Adrenal gland (tissue), 12 donors: ENCODE results near the gene TBC1D22A. TPM values are rescaled to one million over a fixed set of nuclear protein-coding genes. Genes with fewer than 3 reads are reported as not detected.

ENCODE experiments used
- DNase-seq, 7 donors: peaks; one replicate each; pipeline ENCODE4 v3.0.0-alpha.2; 2019 to 2020
- H3K27ac ChIP-seq, 5 donors: fragments of 200-600 bp; sonication (generic) in 4 of 5; 1 replicate in 3 of 5; 2 replicates in 2 of 5; pipeline versions ENCODE4 v1.5.1 to v1.8.0; 2016 to 2020; ENCODE audit warnings: mild to moderate bottlenecking in 1 of 5
- H3K27me3 ChIP-seq: fragments of 200-600 bp; 2 replicates; pipeline ENCODE4 v1.8.0; 2021
- H3K36me3 ChIP-seq, 2 donors: fragments of 200-600 bp; replicated peaks in 1 of 2; 1 replicate in 1 of 2; 2 replicates in 1 of 2; pipeline versions ENCODE4 v1.5.1 to v1.8.0; 2018 to 2022
- H3K4me1 ChIP-seq, 2 donors: fragments of 200-600 bp; replicated peaks in 1 of 2; 1 replicate in 1 of 2; 2 replicates in 1 of 2; pipeline versions ENCODE4 v1.5.1 to v1.8.0; 2018 to 2021
- H3K4me3 ChIP-seq, 4 donors: fragments of 200-600 bp; sonication (generic) in 3 of 4; one replicate each; pipeline ENCODE4 v1.5.1; 2016 to 2018
- H3K9me3 ChIP-seq, 3 donors: fragments of 200-600 bp; sonication (generic) in 1 of 3; replicated peaks in 1 of 3; 1 replicate in 2 of 3; 2 replicates in 1 of 3; pipeline versions ENCODE4 v1.5.1 to v1.8.0; 2016 to 2021
- POLR2A ChIP-seq, 2 donors: fragments of 450-650 bp; IDR thresholded peaks; one replicate each; pipeline ENCODE4 v1.6.1; 2017; ENCODE audit warnings: antibody characterized with exemption in 2 of 2, mild to moderate bottlenecking in 2 of 2, moderate library complexity in 1 of 2
- WGBS, 4 donors: extraction: QIAGEN DNeasy Blood & Tissue Kit in 2 of 4; methylation state at CpG; one replicate each; pipeline versions ENCODE4 v1.1.5 to v1.1.7; 2013 to 2017; 5-methylcytosine and 5-hydroxymethylcytosine counted together
- intact Hi-C, 2 donors: fragments of 100-400 bp; cut with DNase I; formaldehyde crosslinking; loops; one replicate each; pipeline versions ENCODE4 v1.14.1 to v1.15.0; 2022 to 2023
- polyA plus RNA-seq, 3 donors: library from polyadenylated mRNA; stranded (reverse); fragments of 200-250 nt in 2 of 3; fragments of 350-450 nt in 1 of 3; fragmentation: Illumina TruSeq in 1 of 3; extraction: RNeasy Lipid Tissue Mini Kit (QIAGEN cat#74804) in 1 of 3; gene quantifications; one replicate each; pipeline ENCODE4 v1.2.3, GENCODE V29; 2013 to 2014
- total RNA-seq, 9 donors: library from RNA; depleted of rRNA in 4 of 9; stranded (reverse); fragments of >200 nt in 4 of 9; fragments of 120-200 nt in 1 of 9; fragmentation: NEBNext Ultra II Directional in 1 of 9; extraction: Animal tissue kit (Norgen Biotek cat#: 25700) in 1 of 9; gene quantifications; one replicate each; pipeline versions ENCODE4 v1.1.0 to v1.2.4, GENCODE V29; 2013 to 2023
- TF ChIP-seq, protein P1 (sequence below), 6 experiments: fragments of 450-650 bp in 4 of 6; fragments of 200-600 bp in 2 of 6; sonication (generic) in 1 of 6; IDR thresholded peaks; 1 replicate in 5 of 6; 2 replicates in 1 of 6; pipeline versions ENCODE4 v1.5.1 to v1.8.0; 2016 to 2021; ENCODE audit warnings: antibody characterized with exemption in 6 of 6, mild to moderate bottlenecking in 2 of 6, moderate library complexity in 1 of 6
- donor health status: healthy with polysubstance abuse.
- donor health status: Bipolar disorder and iron deficiency.
- donor health status: DM: yes; HTN: yes; CAD: no.
- donor health status: DM: no; HTN: no; CAD: no.
- donor health status: DM: no; HTN: no; CAD: no.
- donor health status: DM: yes; HTN: yes; CAD: no.

TBC1D22A gene
- total and polyA plus RNA-seq, 12 donors, result 11.5 to 44.2 (median 28.1) TPM

DNA sequence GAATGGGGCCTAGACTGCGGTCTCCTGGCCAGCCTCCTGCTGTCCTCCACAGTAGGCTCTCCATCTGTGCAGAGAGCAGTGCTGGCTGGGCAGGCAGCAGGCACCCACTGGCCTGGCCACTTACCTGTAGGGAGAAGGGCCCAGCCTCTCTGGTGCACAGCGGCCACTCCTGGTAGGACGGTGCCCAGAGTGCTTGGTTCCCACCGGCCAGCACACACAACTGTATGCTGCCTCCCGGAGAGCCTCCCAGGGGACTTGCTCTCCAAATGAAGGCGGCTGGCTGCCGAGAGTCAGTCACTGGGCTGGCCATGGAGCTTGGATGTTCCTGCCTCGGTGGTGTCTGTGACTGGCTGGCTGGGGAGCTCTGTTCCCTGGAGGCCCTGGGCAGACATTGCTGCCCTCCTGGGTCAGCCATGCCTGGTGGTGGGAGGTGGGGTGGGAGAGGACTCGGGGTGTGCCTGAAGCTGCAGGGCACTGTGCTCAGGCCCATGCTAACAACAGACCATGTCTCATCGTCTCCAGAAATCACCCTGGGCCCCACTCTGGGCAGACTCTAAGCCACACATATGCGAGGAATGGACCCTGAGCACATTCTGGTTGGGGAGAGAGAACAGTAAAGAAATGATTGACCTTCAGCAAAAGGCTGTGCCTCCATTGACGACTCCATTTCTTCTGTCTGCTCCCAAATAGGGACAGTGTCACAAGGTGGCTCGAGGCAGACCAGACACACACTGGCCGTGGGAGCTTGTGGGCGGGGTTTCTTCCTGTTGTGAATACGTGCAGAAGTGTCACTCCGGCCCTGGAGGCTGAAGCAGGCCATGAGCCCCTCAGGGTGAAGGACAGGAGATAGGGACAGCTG lies 350.8 kb downstream of the TBC1D22A start:
- Histone ChIP-seq H3K27ac (no peak overlapping the region), H3K4me3 (no peak overlapping the region), H3K9me3 (no peaks in the 10 kb centered on the region), H3K36me3 (no peaks in the 10 kb centered on the region), H3K4me1 (no peaks in the 10 kb centered on the region), H3K27me3 (no peaks in the 10 kb centered on the region)
- DNase-seq, result no peak
- TF ChIP-seq, protein P1, sequence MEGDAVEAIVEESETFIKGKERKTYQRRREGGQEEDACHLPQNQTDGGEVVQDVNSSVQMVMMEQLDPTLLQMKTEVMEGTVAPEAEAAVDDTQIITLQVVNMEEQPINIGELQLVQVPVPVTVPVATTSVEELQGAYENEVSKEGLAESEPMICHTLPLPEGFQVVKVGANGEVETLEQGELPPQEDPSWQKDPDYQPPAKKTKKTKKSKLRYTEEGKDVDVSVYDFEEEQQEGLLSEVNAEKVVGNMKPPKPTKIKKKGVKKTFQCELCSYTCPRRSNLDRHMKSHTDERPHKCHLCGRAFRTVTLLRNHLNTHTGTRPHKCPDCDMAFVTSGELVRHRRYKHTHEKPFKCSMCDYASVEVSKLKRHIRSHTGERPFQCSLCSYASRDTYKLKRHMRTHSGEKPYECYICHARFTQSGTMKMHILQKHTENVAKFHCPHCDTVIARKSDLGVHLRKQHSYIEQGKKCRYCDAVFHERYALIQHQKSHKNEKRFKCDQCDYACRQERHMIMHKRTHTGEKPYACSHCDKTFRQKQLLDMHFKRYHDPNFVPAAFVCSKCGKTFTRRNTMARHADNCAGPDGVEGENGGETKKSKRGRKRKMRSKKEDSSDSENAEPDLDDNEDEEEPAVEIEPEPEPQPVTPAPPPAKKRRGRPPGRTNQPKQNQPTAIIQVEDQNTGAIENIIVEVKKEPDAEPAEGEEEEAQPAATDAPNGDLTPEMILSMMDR (IDR thresholded peaks at IDR 0.05), result no peak
- no peak for TF ChIP-seq POLR2A (IDR thresholded peaks at IDR 0.05)
- 92 to 96% (median 94%) methylated on average over 9 to 17 of the region's 17 CpGs for WGBS, 4 donors
- intact Hi-C loops, result no loop called here

DNA sequence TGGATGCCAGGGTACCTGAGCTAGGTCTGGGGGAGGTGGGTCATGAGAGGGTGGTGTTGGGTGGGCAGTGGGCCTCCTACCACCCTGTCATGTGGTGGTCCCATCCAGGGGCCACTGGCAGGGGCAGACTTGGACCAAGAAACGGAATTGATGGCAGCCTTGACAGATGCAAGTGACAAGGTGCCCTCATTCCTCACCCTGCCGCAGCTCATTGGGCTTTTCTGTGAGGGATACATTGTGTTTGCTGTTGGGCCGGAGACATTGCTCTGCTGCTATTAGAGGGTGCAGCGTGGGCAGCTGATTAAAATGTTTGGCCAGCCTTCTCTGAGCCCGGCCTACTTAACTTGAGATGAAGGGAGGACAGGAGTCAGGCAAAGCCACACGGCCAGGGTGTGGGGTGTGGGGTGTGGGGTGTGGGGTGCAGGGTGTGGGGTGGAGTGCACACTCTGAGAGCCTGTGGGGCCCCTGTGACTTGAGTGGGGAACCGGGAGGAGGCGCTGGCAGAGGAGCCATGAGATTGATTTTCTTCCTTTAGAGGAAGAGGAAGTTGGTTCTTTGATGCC lies 351.5 kb downstream of the TBC1D22A start:
- intact Hi-C loops, result no loop called here
- Histone ChIP-seq H3K4me1 (no peaks in the 10 kb centered on the region), H3K4me3 (no peak overlapping the region), H3K27me3 (no peaks in the 10 kb centered on the region), H3K36me3 (no peaks in the 10 kb centered on the region), H3K9me3 (no peaks in the 10 kb centered on the region), H3K27ac (no peak overlapping the region)
- DNase-seq, result no peak
- TF ChIP-seq, protein P1 (IDR thresholded peaks at IDR 0.05), result no peak
- no peak for TF ChIP-seq POLR2A (IDR thresholded peaks at IDR 0.05)
- 93 to 97% (median 95%) methylated on average over 5 to 8 of the region's 8 CpGs for WGBS, 4 donors

DNA sequence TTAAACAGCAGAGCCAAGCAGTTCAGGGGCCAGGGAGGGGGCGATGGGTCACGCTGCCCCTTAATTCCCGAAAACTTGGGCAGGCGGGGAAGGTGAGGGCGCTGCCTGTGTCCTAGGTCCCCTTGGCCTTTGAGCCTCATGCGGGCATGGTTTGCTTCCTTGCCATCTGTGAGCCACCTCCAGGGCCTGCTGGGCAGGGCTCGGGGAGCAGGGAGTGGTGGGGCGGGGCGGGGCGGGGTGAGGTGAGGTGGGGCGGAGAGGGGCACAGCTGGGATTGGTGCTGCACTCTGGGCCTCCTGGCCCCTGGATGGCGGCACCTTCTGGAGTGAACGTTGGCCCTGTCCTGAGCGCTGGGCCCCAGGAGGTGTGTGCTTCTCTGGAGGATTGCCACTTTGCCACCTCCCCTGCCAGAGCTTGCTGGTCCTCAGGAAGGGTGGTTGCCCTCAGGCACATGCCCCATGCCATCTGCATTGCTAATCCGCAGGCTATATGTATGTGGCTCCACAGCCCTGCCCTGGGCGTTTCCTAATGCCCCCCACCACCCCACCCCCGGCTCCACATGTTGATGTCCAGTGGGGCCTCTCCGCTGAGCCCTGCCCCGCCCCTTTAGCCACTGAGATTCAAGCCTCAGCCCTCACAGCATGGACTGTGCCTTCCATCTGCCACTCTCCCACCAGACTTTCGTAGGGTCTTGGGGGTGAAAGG lies 352.5 kb downstream of the TBC1D22A start:
- Histone ChIP-seq H3K27me3 (no peaks in the 10 kb centered on the region), H3K4me1 (no peaks in the 10 kb centered on the region), H3K27ac (no peak overlapping the region), H3K9me3 (no peaks in the 10 kb centered on the region), H3K36me3 (no peaks in the 10 kb centered on the region), H3K4me3 (no peak overlapping the region)
- TF ChIP-seq, protein P1 (IDR thresholded peaks at IDR 0.05), result no peak
- TF ChIP-seq POLR2A (IDR thresholded peaks at IDR 0.05), result no peak
- WGBS, 4 donors, result 54 to 94% (median 86%) methylated on average over 2 to 20 of the region's 20 CpGs
- no peak for DNase-seq
- intact Hi-C loops, result no loop called here

DNA sequence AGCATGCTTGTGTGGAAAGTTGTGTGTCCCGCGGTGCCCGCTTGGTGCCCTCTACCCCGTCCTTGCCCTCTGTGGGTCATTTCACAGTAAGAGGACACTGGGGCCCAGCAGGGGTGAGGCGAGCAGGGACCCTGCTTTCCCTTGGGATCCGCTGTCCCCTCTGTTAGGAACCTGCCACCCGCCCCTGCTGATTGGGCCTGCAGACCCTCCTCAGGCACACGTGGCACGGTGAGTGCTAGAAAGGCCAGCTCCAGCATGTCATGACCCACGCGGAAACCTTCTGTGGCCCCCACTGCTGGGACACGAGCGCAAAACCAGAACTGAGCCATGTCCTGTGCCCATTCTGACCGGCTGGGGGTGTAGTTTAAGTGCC lies 353.1 kb downstream of the TBC1D22A start:
- H3K36me3 ChIP-seq, result no peaks in the 10 kb centered on the region
- H3K4me1 ChIP-seq, result no peaks in the 10 kb centered on the region
- intact Hi-C loops, result no loop called here
- H3K4me3 ChIP-seq, result no peak overlapping the region
- no peak overlapping the region for H3K27ac ChIP-seq
- no peaks in the 10 kb centered on the region for H3K9me3 ChIP-seq
- DNase-seq, result no peak
- 94 to 95% (median 95%) methylated on average over 10 to 14 of the region's 14 CpGs for WGBS, 4 donors
- H3K27me3 ChIP-seq, result no peaks in the 10 kb centered on the region
- no peak for TF ChIP-seq POLR2A (IDR thresholded peaks at IDR 0.05)
- TF ChIP-seq, protein P1 (IDR thresholded peaks at IDR 0.05), result no peak
